WTC11 (cell line): ENCODE data around the gene CLVS2. TPM values are rescaled to one million over a fixed set of nuclear protein-coding genes. Genes with fewer than 3 reads are reported as not detected.

Experiments
- ATAC-seq: fragments of 200-7000 bp; cut with Tn5 transposase; 2 replicates; pipeline ENCODE4 v1.10.0; 2021; ENCODE audit warnings: mild to moderate bottlenecking, moderate library complexity
- CTCF ChIA-PET: fragments of 300-600 bp; sonication (Branson Sonifier 250); formaldehyde crosslinking; loops from one replicate; lab custom pipeline; 2021; ENCODE audit warnings: antibody characterized with exemption; lab: Charles Lee
- POLR2A ChIA-PET: fragments of 350-600 bp; sonication (Branson Sonifier 250); formaldehyde crosslinking; loops from one replicate; lab custom pipeline; 2021; ENCODE audit warnings: antibody characterized with exemption; lab: Charles Lee
- DNase-seq: peaks from one replicate; pipeline ENCODE4 v3.0.0; 2021; ENCODE audit warnings: low spot score
- H3K27ac Mint-ChIP-seq: 2 replicates; pipeline ENCODE4 v1.8.0; 2021; ENCODE audit warnings: mixed read lengths
- H3K27me3 Mint-ChIP-seq: 2 replicates; pipeline ENCODE4 v1.8.0; 2021; ENCODE audit warnings: low read depth, mild to moderate bottlenecking, moderate library complexity, mixed read lengths
- H3K36me3 Mint-ChIP-seq: 2 replicates; pipeline ENCODE4 v1.8.0; 2021; ENCODE audit warnings: mixed read lengths
- H3K4me1 Mint-ChIP-seq: 2 replicates; pipeline ENCODE4 v1.8.0; 2022; ENCODE audit warnings: mixed read lengths
- H3K4me3 Mint-ChIP-seq: 2 replicates; pipeline ENCODE4 v1.8.0; 2021; ENCODE audit warnings: mild to moderate bottlenecking, moderate library complexity, mixed read lengths
- H3K9me3 Mint-ChIP-seq: 2 replicates; pipeline ENCODE4 v1.8.0; 2021; ENCODE audit warnings: mixed read lengths
- ETV6 ChIP-seq: sonication (generic); formaldehyde crosslinking; IDR thresholded peaks from 2 replicates; pipeline ENCODE4 v1.8.1; 2022; ENCODE audit warnings: mild to moderate bottlenecking, missing genetic modification reagents
- GABPB1 ChIP-seq: sonication (generic); formaldehyde crosslinking; IDR thresholded peaks from 2 replicates; pipeline ENCODE4 v1.8.1; 2023; ENCODE audit warnings: mild to moderate bottlenecking, missing genetic modification reagents
- IRF2 ChIP-seq: sonication (generic); formaldehyde crosslinking; IDR thresholded peaks from 2 replicates; pipeline ENCODE4 v1.8.0; 2022; ENCODE audit warnings: low read depth, missing genetic modification reagents, borderline replicate concordance
- KAT7 ChIP-seq: sonication (generic); formaldehyde crosslinking; IDR thresholded peaks from 2 replicates; pipeline ENCODE4 v1.8.1; 2023; ENCODE audit warnings: missing genetic modification reagents, mild to moderate bottlenecking, borderline replicate concordance
- NFYB ChIP-seq: sonication (generic); formaldehyde crosslinking; conservative IDR thresholded peaks from 2 replicates; pipeline ENCODE4 v1.8.0; 2022; ENCODE audit warnings: low read depth, missing genetic modification reagents
- NR3C1 ChIP-seq: sonication (generic); formaldehyde crosslinking; conservative IDR thresholded peaks from 2 replicates; pipeline ENCODE4 v1.8.1; 2023; ENCODE audit warnings: low read depth, mild to moderate bottlenecking, missing genetic modification reagents
- TCF7 ChIP-seq: sonication (generic); formaldehyde crosslinking; IDR thresholded peaks from 2 replicates; pipeline ENCODE4 v1.8.0; 2022; ENCODE audit warnings: mild to moderate bottlenecking, low read depth, missing genetic modification reagents, moderate library complexity
- ZNF121 ChIP-seq: sonication (generic); formaldehyde crosslinking; IDR thresholded peaks from 2 replicates; pipeline ENCODE4 v1.8.0; 2023; ENCODE audit warnings: missing genetic modification reagents
- ZNF671 ChIP-seq: fragments of 250-450 bp; sonication (Bioruptor Pico); IDR thresholded peaks from 2 replicates; pipeline ENCODE4 v1.8.0; 2021; ENCODE audit warnings: mild to moderate bottlenecking
- total RNA-seq: library from RNA; stranded (reverse); gene quantifications from 3 replicates; pipeline ENCODE4 v1.2.3, GENCODE V29; 2021
- TF ChIP-seq, protein P1 (sequence below): fragments of 250-450 bp; sonication (Bioruptor Pico); IDR thresholded peaks from 2 replicates; pipeline ENCODE4 v1.9.0; 2021; ENCODE audit warnings: mild to moderate bottlenecking
- TF ChIP-seq, protein P2 (sequence below): sonication (generic); formaldehyde crosslinking; IDR thresholded peaks from 2 replicates; pipeline ENCODE4 v1.8.0; 2022; ENCODE audit warnings: mild to moderate bottlenecking, missing genetic modification reagents
- TF ChIP-seq, protein P3 (sequence below): sonication (generic); formaldehyde crosslinking; IDR thresholded peaks from 2 replicates; pipeline ENCODE4 v1.8.1; 2023; ENCODE audit warnings: mild to moderate bottlenecking, missing genetic modification reagents
- TF ChIP-seq, protein P4 (sequence below): fragments of 250-450 bp; sonication (Bioruptor Pico); IDR thresholded peaks from 2 replicates; pipeline ENCODE4 v2.1.2; 2022; ENCODE audit warnings: mild to moderate bottlenecking, moderate library complexity
- TF ChIP-seq, protein P5 (sequence below): sonication (generic); formaldehyde crosslinking; IDR thresholded peaks from 2 replicates; pipeline ENCODE4 v1.8.0; 2023; ENCODE audit warnings: missing genetic modification reagents, mild to moderate bottlenecking, borderline replicate concordance
- TF ChIP-seq, protein P6 (sequence below): sonication (generic); formaldehyde crosslinking; IDR thresholded peaks from 2 replicates; pipeline ENCODE4 v1.8.1; 2023; ENCODE audit warnings: mild to moderate bottlenecking, missing genetic modification reagents, moderate library complexity
- TF ChIP-seq, protein P7 (sequence below): fragments of 250-450 bp; sonication (Bioruptor Pico); IDR thresholded peaks from 2 replicates; pipeline ENCODE4 v1.9.0; 2021; ENCODE audit warnings: mild to moderate bottlenecking, borderline replicate concordance
- TF ChIP-seq, protein P8 (sequence below): sonication (generic); formaldehyde crosslinking; IDR thresholded peaks from 2 replicates; pipeline ENCODE4 v1.8.0; 2023; ENCODE audit warnings: missing genetic modification reagents

The CLVS2 gene
- total RNA-seq, 1 experiment from 2014 or later, result 0.90 TPM

DNA sequence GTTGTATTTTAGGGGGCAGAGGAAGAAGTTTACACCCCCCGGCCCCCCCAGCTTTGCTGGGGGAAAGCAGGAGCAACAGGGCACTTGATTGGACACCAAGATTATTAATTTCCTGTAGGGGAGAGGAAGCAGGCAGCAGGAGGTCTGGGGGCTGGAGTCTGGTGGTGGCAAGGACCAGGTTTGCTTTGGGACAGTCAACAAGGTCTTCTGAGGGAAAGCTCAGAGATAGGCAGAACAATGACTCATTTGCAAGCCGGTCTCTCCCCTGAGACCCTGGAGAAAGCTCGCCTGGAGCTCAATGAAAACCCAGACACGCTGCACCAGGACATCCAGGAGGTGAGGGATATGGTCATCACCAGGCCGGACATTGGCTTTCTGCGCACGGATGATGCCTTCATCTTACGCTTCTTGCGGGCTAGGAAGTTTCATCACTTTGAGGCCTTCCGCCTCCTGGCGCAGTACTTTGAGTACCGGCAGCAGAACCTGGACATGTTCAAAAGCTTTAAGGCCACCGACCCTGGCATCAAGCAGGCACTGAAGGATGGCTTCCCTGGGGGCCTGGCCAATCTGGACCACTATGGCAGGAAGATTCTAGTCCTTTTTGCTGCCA lies 1.6 kb downstream of the CLVS2 start:
- peak overlapping the region; percentile 84; the same call in 1 of the 2 replicates for H3K4me3 Mint-ChIP-seq
- H3K4me1 Mint-ChIP-seq, result peaks cover 14% of the 10 kb centered on the region
- H3K27me3 Mint-ChIP-seq, result peaks cover 59% of the 10 kb centered on the region
- H3K9me3 Mint-ChIP-seq, result no peaks in the 10 kb centered on the region
- TF ChIP-seq, protein P1, sequence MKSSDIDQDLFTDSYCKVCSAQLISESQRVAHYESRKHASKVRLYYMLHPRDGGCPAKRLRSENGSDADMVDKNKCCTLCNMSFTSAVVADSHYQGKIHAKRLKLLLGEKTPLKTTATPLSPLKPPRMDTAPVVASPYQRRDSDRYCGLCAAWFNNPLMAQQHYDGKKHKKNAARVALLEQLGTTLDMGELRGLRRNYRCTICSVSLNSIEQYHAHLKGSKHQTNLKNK (CRISPR knock-in tag), result no peak
- no peak for TF ChIP-seq GABPB1 (CRISPR knock-in tag)
- no peak for TF ChIP-seq NR3C1 (CRISPR knock-in tag)
- no peak for TF ChIP-seq ZNF121
- TF ChIP-seq, protein P2, sequence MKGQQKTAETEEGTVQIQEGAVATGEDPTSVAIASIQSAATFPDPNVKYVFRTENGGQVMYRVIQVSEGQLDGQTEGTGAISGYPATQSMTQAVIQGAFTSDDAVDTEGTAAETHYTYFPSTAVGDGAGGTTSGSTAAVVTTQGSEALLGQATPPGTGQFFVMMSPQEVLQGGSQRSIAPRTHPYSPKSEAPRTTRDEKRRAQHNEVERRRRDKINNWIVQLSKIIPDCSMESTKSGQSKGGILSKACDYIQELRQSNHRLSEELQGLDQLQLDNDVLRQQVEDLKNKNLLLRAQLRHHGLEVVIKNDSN (CRISPR knock-in tag), result no peak
- TF ChIP-seq, protein P3, sequence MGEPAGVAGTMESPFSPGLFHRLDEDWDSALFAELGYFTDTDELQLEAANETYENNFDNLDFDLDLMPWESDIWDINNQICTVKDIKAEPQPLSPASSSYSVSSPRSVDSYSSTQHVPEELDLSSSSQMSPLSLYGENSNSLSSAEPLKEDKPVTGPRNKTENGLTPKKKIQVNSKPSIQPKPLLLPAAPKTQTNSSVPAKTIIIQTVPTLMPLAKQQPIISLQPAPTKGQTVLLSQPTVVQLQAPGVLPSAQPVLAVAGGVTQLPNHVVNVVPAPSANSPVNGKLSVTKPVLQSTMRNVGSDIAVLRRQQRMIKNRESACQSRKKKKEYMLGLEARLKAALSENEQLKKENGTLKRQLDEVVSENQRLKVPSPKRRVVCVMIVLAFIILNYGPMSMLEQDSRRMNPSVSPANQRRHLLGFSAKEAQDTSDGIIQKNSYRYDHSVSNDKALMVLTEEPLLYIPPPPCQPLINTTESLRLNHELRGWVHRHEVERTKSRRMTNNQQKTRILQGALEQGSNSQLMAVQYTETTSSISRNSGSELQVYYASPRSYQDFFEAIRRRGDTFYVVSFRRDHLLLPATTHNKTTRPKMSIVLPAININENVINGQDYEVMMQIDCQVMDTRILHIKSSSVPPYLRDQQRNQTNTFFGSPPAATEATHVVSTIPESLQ, result no peak
- TF ChIP-seq, protein P4, sequence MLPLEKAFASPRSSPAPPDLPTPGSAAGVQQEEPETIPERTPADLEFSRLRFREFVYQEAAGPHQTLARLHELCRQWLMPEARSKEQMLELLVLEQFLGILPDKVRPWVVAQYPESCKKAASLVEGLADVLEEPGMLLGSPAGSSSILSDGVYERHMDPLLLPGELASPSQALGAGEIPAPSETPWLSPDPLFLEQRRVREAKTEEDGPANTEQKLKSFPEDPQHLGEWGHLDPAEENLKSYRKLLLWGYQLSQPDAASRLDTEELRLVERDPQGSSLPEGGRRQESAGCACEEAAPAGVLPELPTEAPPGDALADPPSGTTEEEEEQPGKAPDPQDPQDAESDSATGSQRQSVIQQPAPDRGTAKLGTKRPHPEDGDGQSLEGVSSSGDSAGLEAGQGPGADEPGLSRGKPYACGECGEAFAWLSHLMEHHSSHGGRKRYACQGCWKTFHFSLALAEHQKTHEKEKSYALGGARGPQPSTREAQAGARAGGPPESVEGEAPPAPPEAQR (CRISPR knock-in tag), result no peak
- TF ChIP-seq TCF7 (CRISPR knock-in tag), result no peak
- ChIA-PET POLR2A (no interaction called here), CTCF (interaction anchor here (0.8 to 1.6 kb wide), 2 partner anchors 50 to 128 kb away, joined by 3 to 4 read pairs; no protein-coding TSS in a partner anchor)
- H3K27ac Mint-ChIP-seq, result no peak overlapping the region
- H3K36me3 Mint-ChIP-seq, result no peaks in the 10 kb centered on the region
- DNase-seq (no peak), ATAC-seq (no peak)

DNA sequence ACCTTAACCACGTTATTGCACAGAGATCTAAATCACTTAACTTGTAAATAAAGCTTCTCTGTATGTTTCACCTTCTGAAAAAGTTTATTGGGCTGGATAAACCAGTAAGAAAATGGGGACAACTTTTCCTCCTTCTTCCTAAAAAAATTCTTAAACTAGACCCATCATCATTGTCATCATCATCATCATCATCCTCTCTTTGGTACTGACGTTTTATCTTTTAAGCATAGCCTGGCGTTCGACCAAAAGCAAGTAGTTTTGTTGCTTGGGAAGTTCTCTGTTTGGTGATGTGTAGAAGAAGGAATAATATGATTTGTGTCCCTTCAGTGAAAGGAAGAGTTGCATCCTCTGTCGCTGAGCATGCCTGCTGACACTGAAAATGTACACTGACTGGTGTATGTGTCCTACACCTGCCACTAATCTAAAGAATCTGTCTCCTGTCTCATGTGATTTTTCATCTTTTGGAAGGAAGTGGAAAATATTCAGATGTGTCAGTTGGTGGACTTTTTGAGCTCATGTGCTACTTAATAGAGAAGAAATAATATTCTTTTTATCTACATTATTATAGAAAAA lies 2.5 kb downstream of the CLVS2 start:
- ChIA-PET CTCF (no interaction called here), POLR2A (no interaction called here)
- DNase-seq (no peak), ATAC-seq (no peak)
- no peaks in the 10 kb centered on the region for H3K9me3 Mint-ChIP-seq
- no peak overlapping the region for H3K27ac Mint-ChIP-seq
- H3K4me1 Mint-ChIP-seq, result peaks cover 14% of the 10 kb centered on the region
- no peak overlapping the region for H3K4me3 Mint-ChIP-seq
- H3K36me3 Mint-ChIP-seq, result no peaks in the 10 kb centered on the region
- H3K27me3 Mint-ChIP-seq, result peaks cover 52% of the 10 kb centered on the region
- TF ChIP-seq ETV6 (no peak), IRF2 (CRISPR knock-in tag) (no peak), ZNF671 (CRISPR knock-in tag) (no peak), NFYB (CRISPR knock-in tag) (no peak), KAT7 (CRISPR knock-in tag) (no peak)
- TF ChIP-seq, protein P5, sequence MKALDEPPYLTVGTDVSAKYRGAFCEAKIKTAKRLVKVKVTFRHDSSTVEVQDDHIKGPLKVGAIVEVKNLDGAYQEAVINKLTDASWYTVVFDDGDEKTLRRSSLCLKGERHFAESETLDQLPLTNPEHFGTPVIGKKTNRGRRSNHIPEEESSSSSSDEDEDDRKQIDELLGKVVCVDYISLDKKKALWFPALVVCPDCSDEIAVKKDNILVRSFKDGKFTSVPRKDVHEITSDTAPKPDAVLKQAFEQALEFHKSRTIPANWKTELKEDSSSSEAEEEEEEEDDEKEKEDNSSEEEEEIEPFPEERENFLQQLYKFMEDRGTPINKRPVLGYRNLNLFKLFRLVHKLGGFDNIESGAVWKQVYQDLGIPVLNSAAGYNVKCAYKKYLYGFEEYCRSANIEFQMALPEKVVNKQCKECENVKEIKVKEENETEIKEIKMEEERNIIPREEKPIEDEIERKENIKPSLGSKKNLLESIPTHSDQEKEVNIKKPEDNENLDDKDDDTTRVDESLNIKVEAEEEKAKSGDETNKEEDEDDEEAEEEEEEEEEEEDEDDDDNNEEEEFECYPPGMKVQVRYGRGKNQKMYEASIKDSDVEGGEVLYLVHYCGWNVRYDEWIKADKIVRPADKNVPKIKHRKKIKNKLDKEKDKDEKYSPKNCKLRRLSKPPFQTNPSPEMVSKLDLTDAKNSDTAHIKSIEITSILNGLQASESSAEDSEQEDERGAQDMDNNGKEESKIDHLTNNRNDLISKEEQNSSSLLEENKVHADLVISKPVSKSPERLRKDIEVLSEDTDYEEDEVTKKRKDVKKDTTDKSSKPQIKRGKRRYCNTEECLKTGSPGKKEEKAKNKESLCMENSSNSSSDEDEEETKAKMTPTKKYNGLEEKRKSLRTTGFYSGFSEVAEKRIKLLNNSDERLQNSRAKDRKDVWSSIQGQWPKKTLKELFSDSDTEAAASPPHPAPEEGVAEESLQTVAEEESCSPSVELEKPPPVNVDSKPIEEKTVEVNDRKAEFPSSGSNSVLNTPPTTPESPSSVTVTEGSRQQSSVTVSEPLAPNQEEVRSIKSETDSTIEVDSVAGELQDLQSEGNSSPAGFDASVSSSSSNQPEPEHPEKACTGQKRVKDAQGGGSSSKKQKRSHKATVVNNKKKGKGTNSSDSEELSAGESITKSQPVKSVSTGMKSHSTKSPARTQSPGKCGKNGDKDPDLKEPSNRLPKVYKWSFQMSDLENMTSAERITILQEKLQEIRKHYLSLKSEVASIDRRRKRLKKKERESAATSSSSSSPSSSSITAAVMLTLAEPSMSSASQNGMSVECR, result no peak
- TF ChIP-seq, protein P6, sequence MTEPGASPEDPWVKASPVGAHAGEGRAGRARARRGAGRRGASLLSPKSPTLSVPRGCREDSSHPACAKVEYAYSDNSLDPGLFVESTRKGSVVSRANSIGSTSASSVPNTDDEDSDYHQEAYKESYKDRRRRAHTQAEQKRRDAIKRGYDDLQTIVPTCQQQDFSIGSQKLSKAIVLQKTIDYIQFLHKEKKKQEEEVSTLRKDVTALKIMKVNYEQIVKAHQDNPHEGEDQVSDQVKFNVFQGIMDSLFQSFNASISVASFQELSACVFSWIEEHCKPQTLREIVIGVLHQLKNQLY (CRISPR knock-in tag), result no peak
- TF ChIP-seq, protein P7, sequence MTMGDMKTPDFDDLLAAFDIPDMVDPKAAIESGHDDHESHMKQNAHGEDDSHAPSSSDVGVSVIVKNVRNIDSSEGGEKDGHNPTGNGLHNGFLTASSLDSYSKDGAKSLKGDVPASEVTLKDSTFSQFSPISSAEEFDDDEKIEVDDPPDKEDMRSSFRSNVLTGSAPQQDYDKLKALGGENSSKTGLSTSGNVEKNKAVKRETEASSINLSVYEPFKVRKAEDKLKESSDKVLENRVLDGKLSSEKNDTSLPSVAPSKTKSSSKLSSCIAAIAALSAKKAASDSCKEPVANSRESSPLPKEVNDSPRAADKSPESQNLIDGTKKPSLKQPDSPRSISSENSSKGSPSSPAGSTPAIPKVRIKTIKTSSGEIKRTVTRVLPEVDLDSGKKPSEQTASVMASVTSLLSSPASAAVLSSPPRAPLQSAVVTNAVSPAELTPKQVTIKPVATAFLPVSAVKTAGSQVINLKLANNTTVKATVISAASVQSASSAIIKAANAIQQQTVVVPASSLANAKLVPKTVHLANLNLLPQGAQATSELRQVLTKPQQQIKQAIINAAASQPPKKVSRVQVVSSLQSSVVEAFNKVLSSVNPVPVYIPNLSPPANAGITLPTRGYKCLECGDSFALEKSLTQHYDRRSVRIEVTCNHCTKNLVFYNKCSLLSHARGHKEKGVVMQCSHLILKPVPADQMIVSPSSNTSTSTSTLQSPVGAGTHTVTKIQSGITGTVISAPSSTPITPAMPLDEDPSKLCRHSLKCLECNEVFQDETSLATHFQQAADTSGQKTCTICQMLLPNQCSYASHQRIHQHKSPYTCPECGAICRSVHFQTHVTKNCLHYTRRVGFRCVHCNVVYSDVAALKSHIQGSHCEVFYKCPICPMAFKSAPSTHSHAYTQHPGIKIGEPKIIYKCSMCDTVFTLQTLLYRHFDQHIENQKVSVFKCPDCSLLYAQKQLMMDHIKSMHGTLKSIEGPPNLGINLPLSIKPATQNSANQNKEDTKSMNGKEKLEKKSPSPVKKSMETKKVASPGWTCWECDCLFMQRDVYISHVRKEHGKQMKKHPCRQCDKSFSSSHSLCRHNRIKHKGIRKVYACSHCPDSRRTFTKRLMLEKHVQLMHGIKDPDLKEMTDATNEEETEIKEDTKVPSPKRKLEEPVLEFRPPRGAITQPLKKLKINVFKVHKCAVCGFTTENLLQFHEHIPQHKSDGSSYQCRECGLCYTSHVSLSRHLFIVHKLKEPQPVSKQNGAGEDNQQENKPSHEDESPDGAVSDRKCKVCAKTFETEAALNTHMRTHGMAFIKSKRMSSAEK, result no peak
- TF ChIP-seq, protein P8, sequence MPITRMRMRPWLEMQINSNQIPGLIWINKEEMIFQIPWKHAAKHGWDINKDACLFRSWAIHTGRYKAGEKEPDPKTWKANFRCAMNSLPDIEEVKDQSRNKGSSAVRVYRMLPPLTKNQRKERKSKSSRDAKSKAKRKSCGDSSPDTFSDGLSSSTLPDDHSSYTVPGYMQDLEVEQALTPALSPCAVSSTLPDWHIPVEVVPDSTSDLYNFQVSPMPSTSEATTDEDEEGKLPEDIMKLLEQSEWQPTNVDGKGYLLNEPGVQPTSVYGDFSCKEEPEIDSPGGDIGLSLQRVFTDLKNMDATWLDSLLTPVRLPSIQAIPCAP (CRISPR knock-in tag), result no peak
